Left ventricle myocardium inferior (tissue), 1 donor: ENCODE measurements around the gene CIAO1. TPM values are rescaled to one million over a fixed set of nuclear protein-coding genes. Genes with fewer than 3 reads are reported as not detected.

Experiments used
- DNase-seq: peaks from one replicate; pipeline ENCODE4 v3.0.0-alpha.2; 2020
- H3K27ac ChIP-seq: fragments of 200-600 bp; replicated peaks from 2 replicates; pipeline ENCODE4 v1.8.0; 2021
- H3K27me3 ChIP-seq: fragments of 200-600 bp; 2 replicates; pipeline ENCODE4 v1.8.0; 2021; ENCODE audit warnings: low read depth
- H3K36me3 ChIP-seq: fragments of 200-600 bp; 2 replicates; pipeline ENCODE4 v1.8.0; 2021
- H3K4me1 ChIP-seq: fragments of 200-600 bp; 2 replicates; pipeline ENCODE4 v1.8.0; 2021
- H3K4me3 ChIP-seq: fragments of 200-600 bp; 2 replicates; pipeline ENCODE4 v1.8.0; 2021; ENCODE audit warnings: mild to moderate bottlenecking, moderate library complexity
- H3K9me3 ChIP-seq: fragments of 200-600 bp; replicated peaks from 2 replicates; pipeline ENCODE4 v1.8.0; 2021
- CTCF ChIP-seq: fragments of 200-600 bp; IDR thresholded peaks from 2 replicates; pipeline ENCODE4 v1.8.0; 2021; ENCODE audit warnings: antibody characterized with exemption, mild to moderate bottlenecking, borderline replicate concordance
- intact Hi-C: fragments of 100-400 bp; cut with micrococcal nuclease; formaldehyde crosslinking; loops from one replicate; pipeline ENCODE4 v1.11.0; 2022
- total RNA-seq: library from RNA; stranded (reverse); fragmentation: NEBNext Ultra II Directional; extraction: Animal tissue kit (Norgen Biotek cat#: 25700); gene quantifications from one replicate; pipeline ENCODE4 v1.2.1, GENCODE V29; 2021
- donor health status: DM: no; HTN: yes; CAD: no; lungs with severe emphysema.

The CIAO1 gene
- total RNA-seq, 1 donor from 2014 or later, result 68.6 TPM

GRCh38 chr2:96261328-96262003 is 4.6 kb upstream of the CIAO1 start:
- Histone ChIP-seq H3K9me3 (no peaks in the 10 kb centered on the region), H3K4me1 (peaks cover 97% of the 10 kb centered on the region), H3K27ac (peak overlapping the region; percentile 96), H3K27me3 (no peaks in the 10 kb centered on the region), H3K36me3 (peaks cover 32% of the 10 kb centered on the region), H3K4me3 (peak overlapping the region; percentile 53)
- intact Hi-C loops, result loop anchor here (2.0 kb wide), 1 partner anchor 57 kb away; no protein-coding TSS in a partner anchor
- DNase-seq, result no peak
- no peak for TF ChIP-seq CTCF

- TF ChIP-seq CTCF, result no peak
- H3K4me3 ChIP-seq, result no peak overlapping the region
- H3K27ac ChIP-seq, result peak overlapping the region; percentile 96
- H3K4me1 ChIP-seq, result peaks cover 97% of the 10 kb centered on the region
- no peak for DNase-seq
- intact Hi-C loops, result no loop called here
- no peaks in the 10 kb centered on the region for H3K9me3 ChIP-seq
- H3K36me3 ChIP-seq, result peaks cover 25% of the 10 kb centered on the region
- no peaks in the 10 kb centered on the region for H3K27me3 ChIP-seq
Measured at GRCh38 chr2:96262306-96262705, 3.7 kb upstream of the CIAO1 start.

GRCh38 chr2:96264086-96264485 is 1.9 kb upstream of the CIAO1 start:
- intact Hi-C loops, result no loop called here

GRCh38 chr2:96264656-96265348 is 1.2 kb upstream of the CIAO1 start:
- intact Hi-C loops, result no loop called here
- Histone ChIP-seq H3K36me3 (peaks cover 50% of the 10 kb centered on the region), H3K27ac (peak overlapping the region; percentile 96), H3K9me3 (no peaks in the 10 kb centered on the region), H3K27me3 (no peaks in the 10 kb centered on the region), H3K4me3 (peak overlapping the region; percentile 97), H3K4me1 (peaks cover 78% of the 10 kb centered on the region)
- no peak for DNase-seq
- peak; percentile 46 for TF ChIP-seq CTCF

More at GRCh38 chr2:96264086-96264485, 1.9 kb upstream of the CIAO1 start:
- peak overlapping the region; percentile 97 for H3K4me3 ChIP-seq
- peak overlapping the region; percentile 96 for H3K27ac ChIP-seq
- H3K9me3 ChIP-seq, result no peaks in the 10 kb centered on the region
- TF ChIP-seq CTCF, result no peak
- H3K27me3 ChIP-seq, result no peaks in the 10 kb centered on the region
- H3K4me1 ChIP-seq, result peaks cover 85% of the 10 kb centered on the region
- peaks cover 43% of the 10 kb centered on the region for H3K36me3 ChIP-seq
- no peak for DNase-seq

- peaks cover 56% of the 10 kb centered on the region for H3K36me3 ChIP-seq
- no peaks in the 10 kb centered on the region for H3K9me3 ChIP-seq
- DNase-seq, result peak; percentile 59
- intact Hi-C loops, result no loop called here
- H3K27me3 ChIP-seq, result no peaks in the 10 kb centered on the region
- H3K4me3 ChIP-seq, result peak overlapping the region; percentile 97
- H3K27ac ChIP-seq, result peak overlapping the region; percentile 96
- TF ChIP-seq CTCF, result no peak
- peaks cover 72% of the 10 kb centered on the region for H3K4me1 ChIP-seq
Measured at GRCh38 chr2:96265349-96265839, 631 bp upstream of the CIAO1 start.
